Bronchial epithelial cell (primary cell): ENCODE data around the gene RAB18. TPM values are rescaled to one million over a fixed set of nuclear protein-coding genes. Genes with fewer than 3 reads are reported as not detected.
A peak's percentile ranks its signal among the peaks of the same experiment; 100 is the strongest.

ENCODE experiments used
- DNase-seq: peaks from one replicate; pipeline ENCODE4 v3.0.0-alpha.2; 2010; ENCODE audit warnings: low read depth
- FAIRE-seq: peaks from 2 replicates; lab custom pipeline; 2011; peaks lifted over from hg19 to GRCh38; lab: Jason Lieb, UNC
- H3K27me3 ChIP-seq: 2 replicates; pipeline ENCODE4 v1.5.1; 2011; ENCODE audit warnings: low read length; ENCODE audit not compliant: control insufficient read depth, insufficient read depth
- H3K36me3 ChIP-seq: 2 replicates; pipeline ENCODE4 v1.5.1; 2011; ENCODE audit warnings: low read length; ENCODE audit not compliant: control insufficient read depth, insufficient read depth
- H3K4me3 ChIP-seq: 2 replicates; pipeline ENCODE4 v1.5.1; 2011; ENCODE audit warnings: mild to moderate bottlenecking, low read depth, low read length, control low read depth
- CTCF ChIP-seq: IDR thresholded peaks from 2 replicates; pipeline ENCODE4 v1.5.1; 2011; ENCODE audit warnings: mild to moderate bottlenecking, moderate library complexity, low read length, control low read depth, inconsistent platforms; ENCODE audit not compliant: insufficient read depth, severe bottlenecking
- total RNA-seq: library from RNA; depleted of rRNA; stranded (reverse); fragments of >200 nt; gene quantifications from 2 replicates; pipeline ENCODE4 v1.2.1, GENCODE V29; 2014

The RAB18 gene
- total RNA-seq, 1 donor from 2014 or later: 74.8 TPM

DNA sequence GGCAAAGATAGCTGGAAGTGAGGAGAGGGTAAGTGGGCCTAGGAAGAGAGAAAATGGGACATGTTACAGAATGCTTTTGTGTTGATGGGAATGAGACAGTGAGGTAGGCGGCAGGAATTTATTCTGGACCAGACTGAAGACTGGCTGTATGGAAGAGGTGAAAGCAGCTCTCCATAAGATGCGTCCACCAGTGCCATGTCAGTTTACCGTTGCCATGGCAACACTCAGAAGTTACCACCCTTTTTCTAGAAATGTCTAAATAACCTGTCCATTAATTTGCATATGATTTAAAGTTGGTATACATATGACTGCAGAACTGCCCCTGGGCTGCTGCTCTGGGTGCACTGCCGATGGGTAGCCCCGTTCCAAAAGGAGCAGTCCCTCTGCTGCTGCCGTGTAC, 46.7 kb downstream of the RAB18 start:
- no peak for DNase-seq
- no peak for FAIRE-seq
- H3K27me3 ChIP-seq: no peaks in the 10 kb centered on the region
- no peak for TF ChIP-seq CTCF
- H3K36me3 ChIP-seq: peaks cover 1% of the 10 kb centered on the region
- no peak overlapping the region for H3K4me3 ChIP-seq

DNA sequence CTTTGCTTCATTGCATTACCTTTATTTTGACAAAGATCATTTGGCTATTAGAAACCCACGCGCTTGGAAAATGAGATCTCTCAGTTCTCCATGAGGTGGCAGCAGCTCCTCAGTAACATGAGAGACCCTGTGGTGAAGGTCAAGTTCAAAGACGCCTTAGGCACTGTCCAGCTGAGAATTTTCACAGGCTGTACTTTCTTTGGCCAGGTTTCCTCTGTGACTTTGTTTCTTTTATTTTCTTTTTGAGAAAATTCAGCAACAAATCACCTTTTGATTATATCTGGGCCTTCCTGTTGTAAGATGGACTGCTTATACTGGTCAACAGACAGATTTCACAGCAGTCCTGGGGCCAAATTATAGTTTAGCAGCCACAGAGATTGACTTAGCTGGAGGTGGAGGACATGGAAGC, 54.5 kb downstream of the RAB18 start:
- Histone ChIP-seq H3K27me3 (no peaks in the 10 kb centered on the region), H3K36me3 (no peaks in the 10 kb centered on the region), H3K4me3 (no peak overlapping the region)
- DNase-seq (peak; percentile 53), FAIRE-seq (no peak)
- peak; percentile 63 for TF ChIP-seq CTCF

GRCh38 chr10:27561334-27561733, 57.2 kb downstream of the RAB18 start:
- TF ChIP-seq CTCF: no peak
- Histone ChIP-seq H3K4me3 (no peak overlapping the region), H3K27me3 (no peaks in the 10 kb centered on the region), H3K36me3 (no peaks in the 10 kb centered on the region)
- DNase-seq (no peak), FAIRE-seq (no peak)

GRCh38 chr10:27564398-27564797, 60.3 kb downstream of the RAB18 start:
- Histone ChIP-seq H3K36me3 (no peaks in the 10 kb centered on the region), H3K27me3 (no peaks in the 10 kb centered on the region), H3K4me3 (no peak overlapping the region)
- DNase-seq: no peak
- no peak for FAIRE-seq
- TF ChIP-seq CTCF: no peak

- FAIRE-seq (no peak), DNase-seq (no peak)
- no peaks in the 10 kb centered on the region for H3K36me3 ChIP-seq
- no peak overlapping the region for H3K4me3 ChIP-seq
- no peak for TF ChIP-seq CTCF
- no peaks in the 10 kb centered on the region for H3K27me3 ChIP-seq
These were observed 60.8 kb downstream of the RAB18 start for GRCh38 chr10:27564880-27565279.
